ENCODE results near the gene NUP85.

Gene NUP85

DNA sequence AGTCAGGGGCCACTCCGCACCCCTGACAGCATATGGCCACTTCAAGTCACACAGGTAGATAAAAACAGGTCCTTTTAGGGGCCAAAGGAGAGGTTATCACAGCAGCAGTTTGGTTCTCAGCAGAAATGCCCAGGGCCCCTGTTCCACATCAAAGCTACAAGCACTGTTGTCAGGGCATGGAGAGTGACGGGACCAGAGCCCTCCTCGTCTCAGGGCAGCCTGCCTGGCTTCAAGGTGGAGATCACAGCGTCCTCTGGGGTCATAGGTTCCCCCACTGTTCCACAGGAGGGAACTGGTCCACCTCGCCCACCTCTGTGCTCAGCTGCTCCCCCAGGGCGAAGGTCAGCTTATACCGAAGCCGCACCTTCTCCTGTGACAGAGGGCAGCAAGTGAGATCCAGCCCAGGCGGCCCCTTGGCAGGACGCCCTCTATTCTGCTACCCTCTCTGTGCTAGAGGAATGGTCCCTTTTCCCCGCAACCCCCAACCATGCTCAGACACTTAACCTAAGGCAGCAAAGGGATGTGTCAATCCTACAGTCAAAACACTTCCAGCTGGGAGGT lies 32.6 kb downstream of the NUP85 start:
- no peak for DNase-seq (ENCODE audit: extremely low read depth, low read depth)
- no peak for TF ChIP-seq CTCF (IDR thresholded peaks at IDR 0.05; ENCODE audit: low read depth, low read length)

DNA sequence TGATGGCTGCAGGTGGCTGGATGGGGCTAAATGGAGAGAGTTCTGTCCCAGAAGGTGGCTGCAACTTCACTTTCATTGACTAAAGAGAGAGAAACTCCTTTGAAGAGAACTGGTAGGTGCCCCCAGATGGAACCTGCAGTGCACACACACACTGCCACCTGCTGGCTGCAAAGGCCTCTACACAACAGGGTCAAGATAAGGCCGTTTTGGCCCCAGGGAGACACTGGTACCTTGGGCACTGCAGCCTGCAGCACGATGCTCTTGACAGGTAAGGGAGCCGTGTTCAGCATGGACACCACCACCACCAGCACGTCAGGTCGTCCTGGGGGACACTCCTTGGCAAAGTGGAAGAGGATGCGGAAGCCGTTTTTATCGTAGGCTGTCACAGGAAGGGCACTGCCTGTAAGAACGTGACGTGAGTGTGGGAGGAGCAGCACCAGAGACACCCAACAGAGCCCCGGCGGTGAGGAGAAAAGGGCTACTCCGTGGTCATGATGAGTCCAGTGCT lies 33.3 kb downstream of the NUP85 start:
- peak; percentile 86 for TF ChIP-seq CTCF (IDR thresholded peaks at IDR 0.05; ENCODE audit: low read depth, low read length)
- DNase-seq (ENCODE audit: extremely low read depth, low read depth) = no peak

DNA sequence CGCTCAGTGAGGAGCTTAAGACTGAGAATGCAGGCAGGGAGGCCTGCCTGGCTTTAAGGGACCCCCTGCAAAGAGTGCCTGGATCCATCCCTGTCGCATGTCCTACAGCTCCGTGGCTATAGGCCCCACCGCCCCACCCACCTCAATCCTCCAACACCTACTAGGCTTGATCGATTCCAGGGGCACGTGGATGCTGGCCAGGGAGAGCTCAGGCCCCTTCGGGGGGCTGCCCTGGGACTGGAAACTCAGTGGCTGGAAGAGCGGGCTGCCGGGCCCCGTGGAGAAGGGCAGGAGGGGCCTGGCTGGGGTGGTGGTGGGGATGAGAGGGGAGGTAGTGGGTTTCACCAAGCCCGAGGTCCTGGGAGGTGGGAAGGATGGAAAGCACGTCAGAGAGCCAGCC lies 33.7 kb downstream of the NUP85 start:
- no peak for TF ChIP-seq CTCF (IDR thresholded peaks at IDR 0.05; ENCODE audit: low read depth, low read length)
- no peak for DNase-seq (ENCODE audit: extremely low read depth, low read depth)

DNA sequence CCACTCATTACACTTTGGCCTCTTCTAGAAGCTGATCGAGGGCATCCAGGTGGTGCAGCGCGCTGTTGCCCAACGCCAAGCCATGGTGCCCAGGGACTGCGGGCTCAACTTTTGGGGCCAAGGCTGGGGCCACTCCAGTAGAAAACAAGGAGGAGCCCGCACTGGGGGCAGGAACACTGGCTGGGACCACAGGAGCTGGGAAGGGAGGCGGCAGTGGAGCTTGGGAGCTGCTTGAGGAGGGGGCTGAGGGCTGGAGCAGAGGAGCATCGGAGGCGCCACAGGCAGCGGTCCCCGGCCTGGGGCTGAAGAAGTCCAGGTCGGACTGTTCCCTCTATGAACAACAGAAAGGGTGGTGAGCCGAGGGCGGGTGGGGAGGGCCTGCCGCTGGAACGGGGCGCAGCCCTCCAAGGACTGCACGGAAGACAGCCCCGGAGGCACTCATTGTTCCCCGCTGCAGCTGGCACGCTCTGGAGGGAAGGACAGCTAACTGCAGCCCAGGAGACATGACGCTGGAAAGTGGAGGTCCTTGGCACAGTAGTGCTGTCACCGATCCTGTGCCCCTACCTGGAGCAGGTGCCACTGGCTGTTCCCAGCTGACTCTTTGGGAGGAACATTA lies 34.4 kb downstream of the NUP85 start:
- no peak for DNase-seq (ENCODE audit: extremely low read depth, low read depth)

DNA sequence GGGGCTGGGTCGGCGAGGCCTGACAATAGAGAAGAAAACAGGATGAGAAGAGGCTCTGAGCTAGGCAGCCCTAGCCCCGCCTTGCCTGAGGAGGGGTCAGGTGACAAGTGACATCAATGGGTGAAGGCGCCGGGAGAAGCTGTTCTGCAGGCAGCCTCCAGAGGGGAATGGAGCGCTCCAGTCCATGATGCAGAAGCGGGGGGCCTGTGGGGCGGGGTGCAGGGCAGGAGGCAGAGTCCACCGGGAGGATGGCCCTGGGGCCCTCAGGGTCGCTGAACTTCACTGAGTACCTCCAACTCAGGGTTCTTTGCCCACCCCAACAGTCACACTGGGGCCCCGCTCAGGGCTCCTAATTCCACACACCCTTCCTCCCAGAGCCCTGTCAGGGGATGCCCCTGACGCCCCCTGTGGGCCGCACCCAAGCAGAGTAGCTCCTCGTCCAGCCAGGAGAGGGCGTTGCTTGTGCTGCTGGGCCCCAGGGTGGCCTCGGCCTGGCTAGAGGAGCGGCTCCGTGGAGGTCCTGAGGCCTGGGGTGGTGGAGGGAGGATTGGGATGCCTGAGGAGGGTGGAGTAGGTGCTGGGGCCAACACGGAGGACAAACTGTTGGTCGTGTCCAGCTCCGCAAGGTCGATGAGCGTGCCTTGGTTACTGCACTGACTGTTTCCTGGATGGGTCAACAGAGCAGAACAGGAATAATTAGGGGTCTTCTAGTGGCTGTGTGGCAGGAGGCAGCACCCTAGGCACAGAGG lies 35.1 kb downstream of the NUP85 start:
- TF ChIP-seq CTCF (IDR thresholded peaks at IDR 0.05; ENCODE audit: low read depth, low read length) = peak; percentile 61
- DNase-seq (ENCODE audit: extremely low read depth, low read depth) = no peak

More for the DNA sequence above, 34.4 kb downstream of the NUP85 start:
- TF ChIP-seq CTCF (IDR thresholded peaks at IDR 0.05; ENCODE audit: low read depth, low read length) = no peak

DNA sequence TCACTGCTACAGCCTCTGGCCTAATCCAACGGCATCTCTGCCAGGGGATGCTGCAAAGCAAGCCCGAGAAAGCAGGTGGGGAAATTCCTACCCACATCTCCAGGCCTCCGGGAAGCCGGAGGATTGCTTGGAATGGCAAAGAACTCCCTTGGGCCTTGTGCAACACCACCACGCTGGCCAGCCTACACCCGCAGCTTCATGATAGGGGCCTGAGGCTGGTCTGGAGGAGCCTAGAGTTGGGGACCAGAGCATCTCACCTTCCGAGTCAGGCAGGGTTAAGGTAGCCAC lies 35.6 kb downstream of the NUP85 start:
- DNase-seq (ENCODE audit: extremely low read depth, low read depth) = no peak
- no peak for TF ChIP-seq CTCF (IDR thresholded peaks at IDR 0.05; ENCODE audit: low read depth, low read length)

- no peak for TF ChIP-seq CTCF (IDR thresholded peaks at IDR 0.05; ENCODE audit: low read depth, low read length)
- no peak for DNase-seq (ENCODE audit: extremely low read depth, low read depth)
Observed at GRCh38 chr17:75241502-75241901, 36.0 kb downstream of the NUP85 start.

Measured in AG09319 (cell line).